AG10803 (cell line): ENCODE measurements around the gene CAV1.
A peak's percentile ranks its signal among the peaks of the same experiment; 100 is the strongest.

Experiments
- DNase-seq: peaks from one replicate; pipeline ENCODE4 v3.0.0; 2010; ENCODE audit warnings: low read depth
- H3K4me3 ChIP-seq: 2 replicates; pipeline ENCODE4 v1.5.1; 2011; ENCODE audit warnings: mild to moderate bottlenecking, low read length, control low read depth
- CTCF ChIP-seq: conservative IDR thresholded peaks from 2 replicates; pipeline ENCODE4 v1.5.1; 2011; ENCODE audit warnings: mild to moderate bottlenecking, low read length, control low read depth, inconsistent platforms

Gene CAV1

GRCh38 chr7:116499168-116500077 is 25.4 kb upstream of the CAV1 start, which contains the start of gene CAV2:
Gene CAV2, plus strand, starts transcription at chr7:116499738. Its CDS starts 44 bp downstream, at chr7:116499782.
- no peak for TF ChIP-seq CTCF
- peak within 1 kb of the TSS; percentile 88 for H3K4me3 ChIP-seq
- peak; percentile 59 for DNase-seq

DNA sequence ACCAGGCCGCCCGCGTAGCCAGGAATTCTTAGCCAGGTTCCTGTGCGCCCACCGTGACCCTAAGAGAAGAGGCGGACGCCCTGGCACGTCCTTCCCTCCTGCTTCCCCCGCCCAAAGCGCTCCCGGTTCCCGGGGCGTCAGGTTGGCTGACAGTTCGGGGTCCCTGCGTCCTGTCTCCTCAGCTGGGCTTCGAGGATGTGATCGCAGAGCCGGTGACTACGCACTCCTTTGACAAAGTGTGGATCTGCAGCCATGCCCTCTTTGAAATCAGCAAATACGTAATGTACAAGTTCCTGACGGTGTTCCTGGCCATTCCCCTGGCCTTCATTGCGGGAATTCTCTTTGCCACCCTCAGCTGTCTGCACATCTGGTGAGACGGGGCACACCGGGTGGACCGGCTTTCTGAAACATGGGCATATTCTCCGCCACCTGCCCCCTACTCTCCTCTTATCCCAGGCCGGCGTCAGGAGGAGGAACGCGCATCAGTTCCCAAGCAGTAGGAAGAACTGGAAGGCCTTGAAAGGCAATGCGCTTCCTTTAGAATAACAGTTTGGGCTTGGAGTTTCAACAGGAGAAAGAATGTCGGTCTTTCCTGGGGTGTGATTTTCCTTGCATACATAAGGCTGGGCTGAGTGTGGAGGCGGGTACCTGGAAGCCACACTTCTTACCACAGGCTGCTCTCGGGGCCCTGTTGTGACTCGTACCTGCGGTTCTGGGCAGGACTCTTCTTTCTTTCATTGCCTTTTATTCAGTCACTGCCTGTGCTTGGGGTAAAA is 24.6 kb upstream of the CAV1 start:
- peak overlapping the region; percentile 88 for H3K4me3 ChIP-seq
- DNase-seq: peak; percentile 57
- no peak; the same call in 1 of the 2 replicates for TF ChIP-seq CTCF

DNA sequence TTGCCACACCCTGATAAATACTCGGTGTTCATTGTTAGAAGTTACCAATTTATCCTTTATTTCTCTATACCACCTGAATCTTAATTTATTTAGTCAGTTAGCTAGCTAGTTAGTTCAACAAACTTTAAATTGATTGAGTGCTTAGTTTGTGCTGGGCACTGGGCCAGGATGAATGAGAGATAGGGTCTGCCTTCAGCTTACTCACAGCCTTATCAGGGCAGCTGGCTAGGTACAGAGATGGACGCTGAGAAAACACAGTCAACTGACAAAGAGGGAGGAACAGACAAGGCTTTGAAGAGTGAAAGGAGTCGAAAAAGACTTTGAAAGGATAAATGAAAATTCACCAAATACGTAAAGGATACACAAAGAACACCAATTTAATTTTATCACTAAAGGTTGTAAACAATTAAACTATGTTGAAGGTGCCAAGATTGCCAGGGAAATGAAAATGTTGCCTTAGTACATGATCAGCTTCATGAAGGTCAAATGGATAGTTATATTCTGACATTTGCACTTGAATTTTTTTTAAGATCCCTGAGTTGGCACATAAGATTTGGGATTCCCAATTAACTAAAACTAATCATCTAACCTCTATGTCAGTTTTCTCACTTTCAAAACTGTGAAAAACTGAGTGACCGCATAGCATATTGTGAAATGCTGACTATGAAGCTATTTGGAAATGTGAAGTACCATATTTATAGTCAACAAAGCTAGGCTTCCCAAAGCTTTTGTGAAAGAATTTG is 23.2 kb upstream of the CAV1 start:
- peak; percentile 30 for DNase-seq
- H3K4me3 ChIP-seq: peak overlapping the region; percentile 88
- TF ChIP-seq CTCF: no peak

- DNase-seq: no peak
- no peak for TF ChIP-seq CTCF
- H3K4me3 ChIP-seq: peak overlapping the region; percentile 88; the same call in 1 of the 2 replicates
Measured at GRCh38 chr7:116502201-116503096, 22.4 kb upstream of the CAV1 start.

GRCh38 chr7:116503835-116504234 is 21.0 kb upstream of the CAV1 start:
- no peak for DNase-seq
- TF ChIP-seq CTCF: no peak
- no peak overlapping the region for H3K4me3 ChIP-seq

DNA sequence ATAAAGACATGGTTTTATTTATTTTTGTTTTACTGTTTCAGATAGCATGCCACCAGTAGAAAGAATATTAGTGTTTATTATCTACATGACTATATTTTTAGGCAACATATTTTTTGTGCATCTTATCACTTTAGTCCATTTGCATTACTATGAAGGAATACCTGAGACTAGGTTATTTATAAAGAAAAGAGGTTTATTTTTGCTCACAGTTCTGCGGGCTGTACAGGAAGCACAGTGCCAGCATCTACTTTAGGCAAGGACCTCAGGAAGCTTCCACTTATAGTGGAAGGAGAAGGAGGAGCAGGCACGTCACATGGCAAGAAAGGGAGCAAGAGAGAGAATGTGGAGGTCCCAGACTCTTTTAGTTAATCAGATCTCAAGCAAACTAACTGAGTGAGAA is 19.6 kb upstream of the CAV1 start:
- no peak for TF ChIP-seq CTCF
- no peak overlapping the region for H3K4me3 ChIP-seq
- DNase-seq: no peak
